GM13977 (cell line): Measurements from ENCODE around the gene CDH4.

Experiments used
- DNase-seq: peaks from one replicate; pipeline ENCODE4 v3.0.0; 2012; ENCODE audit warnings: low spot score
- in situ Hi-C: fragments of 300-500 bp; cut with MboI; formaldehyde crosslinking; loops from one replicate; pipeline ENCODE4 v1.12.0; 2022; ENCODE audit warnings: low sequenced_read_pairs, low pct_unique_long_range_greater_than_20kb, mixed read lengths, inconsistent platforms; ENCODE audit not compliant: unreplicated experiment
- TF ChIP-seq, protein P1 (sequence below): IDR thresholded peaks from 2 replicates; pipeline ENCODE4 v1.5.1; 2012; ENCODE audit warnings: mild to moderate bottlenecking, control low read depth; ENCODE audit not compliant: insufficient read depth; ENCODE audit errors: extremely low read depth, missing control alignments

Gene CDH4

DNA sequence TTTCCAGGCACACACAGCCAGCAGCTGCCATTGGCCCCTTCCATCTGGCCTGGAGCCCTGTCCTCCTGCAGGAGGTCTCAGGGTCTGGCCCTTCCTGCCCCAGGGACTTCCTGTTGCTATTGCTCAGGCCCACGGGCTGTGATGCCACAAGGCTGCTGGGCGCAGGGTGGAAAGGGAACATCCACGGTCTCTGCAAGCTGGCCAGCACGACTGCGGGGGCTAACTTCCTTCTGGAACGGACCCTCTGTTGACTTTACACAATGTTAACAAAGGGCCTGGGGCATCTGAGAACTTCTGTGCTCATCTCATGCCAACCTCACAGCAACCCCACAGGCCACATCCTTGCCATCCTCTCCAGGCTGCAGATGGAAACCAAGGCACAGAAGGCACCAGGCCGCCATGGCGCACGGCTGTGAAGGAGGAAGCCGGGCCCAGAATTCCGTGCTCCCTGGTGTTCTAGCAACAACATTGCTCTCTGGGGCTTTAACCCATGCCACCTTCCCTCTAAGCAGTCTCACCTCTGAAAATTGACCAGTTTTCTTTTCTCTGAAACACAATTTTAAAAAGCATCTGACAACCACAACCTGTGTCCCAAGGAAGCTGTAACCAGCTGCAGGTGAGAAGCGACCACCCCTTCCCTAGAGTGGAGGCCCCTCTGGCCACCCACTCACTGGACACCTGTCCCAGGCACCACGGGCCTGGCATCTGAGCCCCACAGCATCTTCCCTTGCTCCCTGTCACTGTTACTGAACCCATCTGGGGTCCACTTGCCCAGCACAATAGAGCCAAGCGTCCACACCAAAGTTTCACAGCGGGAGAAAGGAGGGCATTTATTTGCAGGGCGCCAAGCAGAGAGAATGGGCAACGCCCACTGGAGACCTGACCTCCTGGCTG, 261.3 kb downstream of the CDH4 start:
- TF ChIP-seq, protein P1, sequence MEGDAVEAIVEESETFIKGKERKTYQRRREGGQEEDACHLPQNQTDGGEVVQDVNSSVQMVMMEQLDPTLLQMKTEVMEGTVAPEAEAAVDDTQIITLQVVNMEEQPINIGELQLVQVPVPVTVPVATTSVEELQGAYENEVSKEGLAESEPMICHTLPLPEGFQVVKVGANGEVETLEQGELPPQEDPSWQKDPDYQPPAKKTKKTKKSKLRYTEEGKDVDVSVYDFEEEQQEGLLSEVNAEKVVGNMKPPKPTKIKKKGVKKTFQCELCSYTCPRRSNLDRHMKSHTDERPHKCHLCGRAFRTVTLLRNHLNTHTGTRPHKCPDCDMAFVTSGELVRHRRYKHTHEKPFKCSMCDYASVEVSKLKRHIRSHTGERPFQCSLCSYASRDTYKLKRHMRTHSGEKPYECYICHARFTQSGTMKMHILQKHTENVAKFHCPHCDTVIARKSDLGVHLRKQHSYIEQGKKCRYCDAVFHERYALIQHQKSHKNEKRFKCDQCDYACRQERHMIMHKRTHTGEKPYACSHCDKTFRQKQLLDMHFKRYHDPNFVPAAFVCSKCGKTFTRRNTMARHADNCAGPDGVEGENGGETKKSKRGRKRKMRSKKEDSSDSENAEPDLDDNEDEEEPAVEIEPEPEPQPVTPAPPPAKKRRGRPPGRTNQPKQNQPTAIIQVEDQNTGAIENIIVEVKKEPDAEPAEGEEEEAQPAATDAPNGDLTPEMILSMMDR = no peak
- no peak for DNase-seq
- in situ Hi-C loops = no loop called here

DNA sequence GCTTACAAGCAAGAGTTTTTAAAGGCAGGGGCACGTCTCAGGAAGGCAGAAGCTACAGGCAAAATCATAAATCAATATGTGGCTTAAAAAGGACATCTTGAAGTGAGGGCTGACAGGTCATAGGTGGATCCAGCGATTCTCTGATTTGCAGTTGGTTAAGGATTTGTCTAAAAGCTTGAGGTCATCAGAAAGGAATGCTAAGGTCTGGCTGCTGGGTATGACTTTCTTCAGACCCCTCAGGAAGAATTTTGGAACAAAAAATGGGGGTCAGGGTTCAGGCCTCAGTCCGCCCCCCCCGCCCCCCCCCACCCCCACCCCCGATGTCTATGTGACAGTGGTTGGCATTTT, 261.9 kb downstream of the CDH4 start:
- TF ChIP-seq, protein P1 = no peak
- DNase-seq = no peak
- in situ Hi-C loops = no loop called here

DNA sequence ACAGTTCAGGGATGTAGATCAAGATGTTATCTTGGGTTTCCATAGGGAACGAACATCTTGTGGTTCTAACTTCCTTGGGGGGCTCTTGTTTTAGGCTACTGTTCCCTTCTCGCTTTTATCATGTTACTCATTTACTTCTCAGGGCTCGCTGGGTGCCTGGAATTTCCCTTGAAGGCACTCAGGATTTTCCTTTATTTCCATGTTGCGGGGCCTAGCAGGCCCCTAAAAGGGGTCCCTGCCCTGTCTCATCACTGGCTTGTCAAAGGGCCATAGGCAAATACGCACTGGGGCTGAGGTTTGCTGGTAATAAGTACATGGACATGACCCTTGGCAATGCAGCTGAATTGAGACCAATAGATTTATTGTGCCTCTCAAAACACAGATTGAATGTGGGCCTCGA, 262.3 kb downstream of the CDH4 start:
- TF ChIP-seq, protein P1 = no peak
- no peak for DNase-seq
- in situ Hi-C loops = no loop called here

DNA sequence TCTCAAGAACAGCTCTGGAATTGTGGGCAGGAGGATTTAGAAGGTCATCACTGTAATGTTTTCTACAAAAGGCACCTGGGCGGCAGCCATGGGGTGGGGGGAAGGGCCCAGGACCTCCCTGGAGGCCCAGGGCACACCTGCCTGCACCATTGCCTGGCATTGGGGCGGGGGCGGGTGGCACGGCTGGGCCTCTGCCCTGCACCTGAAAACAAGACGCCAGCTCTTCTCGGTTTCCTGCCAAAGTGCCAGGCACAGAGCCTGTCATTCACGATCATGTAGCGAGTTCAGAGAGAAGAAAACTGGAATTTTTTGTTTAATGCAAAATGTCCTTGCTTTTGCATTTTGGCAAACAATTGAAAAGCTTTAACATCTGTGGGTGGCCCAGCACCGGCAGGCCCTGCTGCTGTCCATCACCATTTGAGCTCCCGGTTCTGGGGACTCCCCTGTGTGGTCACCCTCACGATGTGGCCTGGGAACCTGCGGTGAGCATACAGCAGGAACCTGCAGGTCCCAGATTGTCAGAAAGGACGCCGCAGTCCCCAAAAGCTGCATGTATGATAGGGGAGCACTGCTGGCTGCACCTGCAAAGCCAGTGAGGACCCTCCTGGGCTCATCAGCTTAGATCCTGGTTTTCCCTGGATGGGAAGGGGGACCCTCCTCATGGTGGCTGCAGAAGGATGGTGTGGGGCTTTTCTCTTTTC, 262.9 kb downstream of the CDH4 start:
- TF ChIP-seq, protein P1 = no peak
- DNase-seq = no peak
- in situ Hi-C loops = no loop called here

DNA sequence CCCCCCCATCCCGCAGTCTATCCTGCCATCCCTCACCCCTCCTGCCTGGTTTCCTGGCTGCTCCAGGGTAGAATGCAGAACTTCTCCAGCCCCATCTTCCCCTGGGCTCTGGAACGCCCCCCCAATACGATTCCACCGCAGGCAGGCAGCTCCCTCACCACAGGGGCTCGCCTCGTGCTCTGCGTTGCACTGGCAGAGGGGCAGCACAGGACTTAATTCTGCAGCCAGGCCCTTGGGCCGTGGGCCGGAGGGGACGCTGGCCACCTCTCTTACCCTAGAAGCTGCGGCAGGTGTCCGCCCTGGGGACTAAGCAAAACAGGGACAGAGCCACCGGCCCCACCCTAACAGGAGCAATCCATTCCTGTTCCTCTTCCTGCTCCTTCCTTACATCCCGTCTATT, 263.9 kb downstream of the CDH4 start:
- in situ Hi-C loops = no loop called here
- no peak for DNase-seq
- TF ChIP-seq, protein P1 = no peak

DNA sequence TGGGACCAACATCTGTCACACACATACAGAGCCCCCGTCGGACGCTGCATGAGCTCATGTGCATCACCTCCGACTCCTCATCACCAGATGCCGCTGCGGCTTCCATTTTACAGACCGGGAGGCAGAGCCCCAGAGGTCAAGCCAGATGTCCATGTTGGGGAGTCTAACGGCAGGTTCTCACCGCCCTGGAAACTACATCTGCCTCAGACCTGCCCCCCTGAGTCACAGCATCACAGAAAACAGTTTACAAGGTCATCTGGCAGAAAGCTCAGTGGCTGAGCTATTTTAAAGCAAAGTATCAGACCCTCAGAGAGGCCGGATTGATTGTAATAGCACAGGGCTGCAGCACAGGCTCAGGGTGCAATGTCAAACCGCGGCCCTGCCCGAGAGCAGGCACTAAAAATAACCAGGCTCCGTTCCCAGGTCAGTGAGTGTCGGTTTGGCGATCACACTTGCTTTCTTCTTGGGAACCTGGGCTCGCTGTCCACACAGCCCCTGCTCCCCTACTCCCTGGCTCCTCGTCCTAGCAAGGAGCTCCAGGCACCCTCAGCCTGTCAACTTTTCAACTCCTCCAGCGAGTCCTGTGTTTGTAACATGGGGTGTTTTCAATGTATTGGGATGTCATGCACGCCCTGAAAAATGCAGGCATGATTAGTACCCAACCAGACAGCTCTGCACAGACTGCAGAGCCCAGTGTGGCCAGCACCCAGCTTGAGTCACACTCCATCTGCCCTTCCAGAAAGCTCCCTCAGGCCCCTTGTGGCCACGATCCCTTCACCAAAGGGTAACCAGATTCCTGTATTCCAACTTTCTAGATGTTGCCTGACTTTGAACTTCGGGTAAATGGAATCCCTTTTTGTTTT, 264.5 kb downstream of the CDH4 start:
- in situ Hi-C loops = no loop called here
- TF ChIP-seq, protein P1 = no peak

More for the DNA sequence above, 264.5 kb downstream of the CDH4 start:
- DNase-seq = no peak
